Liver (tissue), 9 donors: ENCODE measurements around the gene KMT5B. TPM values are rescaled to one million over a fixed set of nuclear protein-coding genes. Genes with fewer than 3 reads are reported as not detected.

Experiments used
- DNase-seq: peaks from one replicate; pipeline ENCODE4 v3.0.0-alpha.2; 2017; ENCODE audit warnings: low spot score
- H3K27ac ChIP-seq, 2 donors: one replicate each; pipeline ENCODE4 v1.7.0; 2013; ENCODE audit warnings: inconsistent platforms in 2 of 2, low read length in 2 of 2, control low read depth in 1 of 2, low read depth in 1 of 2, mild to moderate bottlenecking in 1 of 2
- H3K27me3 ChIP-seq, 4 donors: one replicate each; pipeline versions ENCODE4 v1.6.1 to v1.7.0; 2013; ENCODE audit warnings: low read length in 3 of 4, inconsistent platforms in 1 of 4, mild to moderate bottlenecking in 1 of 4, moderate library complexity in 1 of 4; ENCODE audit not compliant: control insufficient read depth in 4 of 4, insufficient read depth in 4 of 4
- H3K36me3 ChIP-seq, 4 donors: one replicate each; pipeline versions ENCODE4 v1.6.1 to v1.7.0; 2013; ENCODE audit warnings: low read length in 3 of 4, mild to moderate bottlenecking in 3 of 4, low read depth in 1 of 4, moderate library complexity in 1 of 4; ENCODE audit not compliant: control insufficient read depth in 4 of 4, insufficient read depth in 3 of 4
- H3K4me1 ChIP-seq, 4 donors: one replicate each; pipeline versions ENCODE4 v1.6.1 to v1.7.0; 2013; ENCODE audit warnings: low read length in 3 of 4, mild to moderate bottlenecking in 3 of 4, moderate library complexity in 1 of 4; ENCODE audit not compliant: control insufficient read depth in 4 of 4, insufficient read depth in 4 of 4
- H3K4me3 ChIP-seq, 3 donors: one replicate each; pipeline versions ENCODE4 v1.6.1 to v1.7.0; 2013; ENCODE audit warnings: low read length in 3 of 3, control low read depth in 1 of 3, low read depth in 1 of 3, mild to moderate bottlenecking in 1 of 3
- H3K9ac ChIP-seq, 2 donors: one replicate each; pipeline ENCODE4 v1.7.0; 2013; ENCODE audit warnings: low read length in 2 of 2, mild to moderate bottlenecking in 2 of 2, moderate library complexity in 2 of 2, control low read depth in 1 of 2, low read depth in 1 of 2
- H3K9me3 ChIP-seq, 4 donors: one replicate each; pipeline versions ENCODE4 v1.6.1 to v1.7.0; 2013; ENCODE audit warnings: low read length in 3 of 4; ENCODE audit not compliant: control insufficient read depth in 4 of 4
- ATF3 ChIP-seq: IDR thresholded peaks from 2 replicates; pipeline ENCODE4 v1.6.1; 2016; ENCODE audit warnings: antibody characterized with exemption
- CTCF ChIP-seq: fragments of 150-350 bp; IDR thresholded peaks from 2 replicates; pipeline ENCODE4 v1.5.1; 2017; ENCODE audit warnings: improper control_type of control experiment, low read depth, low read length; ENCODE audit not compliant: missing input control
- EGR1 ChIP-seq, 2 donors: IDR thresholded peaks; 2 replicates each; pipeline ENCODE4 v1.6.1; 2016 to 2018; ENCODE audit warnings: antibody characterized with exemption in 2 of 2, low read depth in 2 of 2
- FOXA1 ChIP-seq: IDR thresholded peaks from 2 replicates; pipeline ENCODE4 v1.6.1; 2016; ENCODE audit warnings: antibody characterized with exemption
- FOXA2 ChIP-seq: IDR thresholded peaks from 2 replicates; pipeline ENCODE4 v1.6.1; 2016; ENCODE audit warnings: antibody characterized with exemption
- GABPA ChIP-seq, 2 donors: IDR thresholded peaks in 1 of 2; conservative IDR thresholded peaks in 1 of 2; 2 replicates each; pipeline ENCODE4 v1.6.1; 2016; ENCODE audit warnings: antibody characterized with exemption in 2 of 2, mild to moderate bottlenecking in 1 of 2, moderate library complexity in 1 of 2
- HNF4A ChIP-seq, 2 donors: conservative IDR thresholded peaks; 2 replicates each; pipeline ENCODE4 v1.6.1; 2016; ENCODE audit warnings: antibody characterized with exemption in 2 of 2, mild to moderate bottlenecking in 2 of 2
- HNF4G ChIP-seq: IDR thresholded peaks from 2 replicates; pipeline ENCODE4 v1.6.1; 2016; ENCODE audit warnings: antibody characterized with exemption
- JUND ChIP-seq, 2 donors: IDR thresholded peaks; 2 replicates each; pipeline ENCODE4 v1.6.1; 2016; ENCODE audit warnings: antibody characterized with exemption in 2 of 2
- MAX ChIP-seq: IDR thresholded peaks from 2 replicates; pipeline ENCODE4 v1.6.1; 2016; ENCODE audit warnings: antibody characterized with exemption
- RAD21 ChIP-seq, 2 donors: IDR thresholded peaks; 2 replicates each; pipeline ENCODE4 v1.6.1; 2016; ENCODE audit warnings: antibody characterized with exemption in 2 of 2, mild to moderate bottlenecking in 2 of 2
- REST ChIP-seq: IDR thresholded peaks from 2 replicates; pipeline ENCODE4 v1.6.1; 2016; ENCODE audit warnings: antibody characterized with exemption, mild to moderate bottlenecking
- RXRA ChIP-seq, 2 donors: IDR thresholded peaks; 2 replicates each; pipeline ENCODE4 v1.6.1; 2017 to 2018; ENCODE audit warnings: antibody characterized with exemption in 2 of 2, mild to moderate bottlenecking in 1 of 2
- SP1 ChIP-seq: IDR thresholded peaks from 2 replicates; pipeline ENCODE4 v1.6.1; 2018; ENCODE audit warnings: antibody characterized with exemption, mild to moderate bottlenecking
- TAF1 ChIP-seq: conservative IDR thresholded peaks from 2 replicates; pipeline ENCODE4 v1.6.1; 2016; ENCODE audit warnings: antibody characterized with exemption, mild to moderate bottlenecking
- YY1 ChIP-seq: IDR thresholded peaks from 2 replicates; pipeline ENCODE4 v1.6.1; 2016; ENCODE audit warnings: antibody characterized with exemption, mild to moderate bottlenecking
- ZBTB33 ChIP-seq: IDR thresholded peaks from 2 replicates; pipeline ENCODE4 v1.6.1; 2016; ENCODE audit warnings: antibody characterized with exemption
- WGBS: extraction: QIAGEN DNeasy Blood & Tissue Kit; methylation state at CpG from one replicate; pipeline ENCODE4 v1.1.7; 2013; 5-methylcytosine and 5-hydroxymethylcytosine counted together
- polyA plus RNA-seq, 2 donors: library from polyadenylated mRNA; stranded (reverse) in 1 of 2; unstranded in 1 of 2; fragments of 200-250 nt in 1 of 2; fragments of >200 nt in 1 of 2; fragmentation: Nextera tagmentation in 1 of 2; extraction: Ambion mirVana in 1 of 2; gene quantifications; one replicate each; pipeline versions ENCODE4 v1.2.1 to v1.2.3, GENCODE V29; 2013 to 2015
- total RNA-seq, 2 donors: library from RNA; depleted of rRNA; stranded (reverse); fragments of >200 nt; gene quantifications; one replicate each; pipeline ENCODE4 v1.2.3, GENCODE V29; 2014
- donor health status: healthy.
- donor health status: healthy.
- donor health status: healthy.
- donor health status: healthy.
- donor health status: healthy.

KMT5B gene
- total and polyA plus RNA-seq, 4 donors: 8.7 to 33.8 (median 14.8) TPM

- Histone ChIP-seq H3K4me3 (no peak overlapping the region), H3K27me3 (no peaks in the 10 kb centered on the region), H3K36me3 (no peaks in the 10 kb centered on the region), H3K4me1 (peaks cover 6 to 34% (median 16%) of the 10 kb centered on the region in 4 donors), H3K9ac (no peak overlapping the region), H3K27ac (no peak overlapping the region), H3K9me3 (no peaks in the 10 kb centered on the region)
- 68% methylated on average over 2 of the region's 2 CpGs for WGBS
- DNase-seq: no peak
- TF ChIP-seq FOXA1 (no peak), EGR1 (IDR thresholded peaks at IDR 0.05; ENCODE audit: low read depth in 2 of 2) (no peak), REST (no peak), MAX (no peak), HNF4G (no peak), RAD21 (IDR thresholded peaks at IDR 0.05) (no peak), YY1 (no peak), FOXA2 (no peak), CTCF (no peak), SP1 (no peak), ATF3 (no peak), HNF4A (conservative IDR thresholded peaks at IDR 0.05) (no peak), TAF1 (no peak)
These were observed 10.9 kb downstream of the KMT5B start for GRCh38 chr11:68202165-68202564.

GRCh38 chr11:68201492-68201891 is 11.6 kb downstream of the KMT5B start:
- no peak overlapping the region for H3K4me3 ChIP-seq
- H3K27ac ChIP-seq: no peak overlapping the region
- H3K36me3 ChIP-seq: no peaks in the 10 kb centered on the region
- no peak for DNase-seq
- H3K9me3 ChIP-seq: no peaks in the 10 kb centered on the region
- WGBS: 89% methylated on average over 4 of the region's 4 CpGs
- H3K4me1 ChIP-seq: peaks cover 6 to 27% (median 13%) of the 10 kb centered on the region in 4 donors
- H3K27me3 ChIP-seq: no peaks in the 10 kb centered on the region
- no peak overlapping the region for H3K9ac ChIP-seq
- TF ChIP-seq RXRA (IDR thresholded peaks at IDR 0.05) (no peak), JUND (IDR thresholded peaks at IDR 0.05) (no peak), HNF4G (no peak), RAD21 (IDR thresholded peaks at IDR 0.05) (no peak), YY1 (no peak), HNF4A (conservative IDR thresholded peaks at IDR 0.05) (no peak), FOXA1 (no peak), REST (no peak), GABPA (IDR thresholded peaks at IDR 0.05 in 1 of 2, conservative IDR thresholded peaks at IDR 0.05 in 1 of 2) (no peak), EGR1 (IDR thresholded peaks at IDR 0.05; ENCODE audit: low read depth in 2 of 2) (no peak), ZBTB33 (no peak)
